ENCODE data around the gene PPFIBP1.
"Not testable (repeated sequence)": the region's sequence is repeated elsewhere in the genome, so short reads cannot be mapped to it uniquely, and the experiment has no call there.

The PPFIBP1 gene

GRCh38 chr12:27578689-27579372 lies 54.8 kb downstream of the PPFIBP1 start:
- Histone ChIP-seq H3K27ac (replicated peaks) (no peak overlapping the region), H3K4me3 (replicated peaks; ENCODE audit: insufficient read depth, low read length) (no peak overlapping the region), H3K27me3 (ENCODE audit: insufficient read depth, poor library complexity, severe bottlenecking) (no peaks in the 10 kb centered on the region)
- no peak for DNase-seq (ENCODE audit: low read depth in 1 of 2, low spot score in 1 of 2)
- TF ChIP-seq GABPA (IDR thresholded peaks at IDR 0.05; ENCODE audit: low read depth), result no peak
- no peak for TF ChIP-seq CTCF (IDR thresholded peaks at IDR 0.05; ENCODE audit: insufficient read depth, low read length)
- TF ChIP-seq, protein P1, sequence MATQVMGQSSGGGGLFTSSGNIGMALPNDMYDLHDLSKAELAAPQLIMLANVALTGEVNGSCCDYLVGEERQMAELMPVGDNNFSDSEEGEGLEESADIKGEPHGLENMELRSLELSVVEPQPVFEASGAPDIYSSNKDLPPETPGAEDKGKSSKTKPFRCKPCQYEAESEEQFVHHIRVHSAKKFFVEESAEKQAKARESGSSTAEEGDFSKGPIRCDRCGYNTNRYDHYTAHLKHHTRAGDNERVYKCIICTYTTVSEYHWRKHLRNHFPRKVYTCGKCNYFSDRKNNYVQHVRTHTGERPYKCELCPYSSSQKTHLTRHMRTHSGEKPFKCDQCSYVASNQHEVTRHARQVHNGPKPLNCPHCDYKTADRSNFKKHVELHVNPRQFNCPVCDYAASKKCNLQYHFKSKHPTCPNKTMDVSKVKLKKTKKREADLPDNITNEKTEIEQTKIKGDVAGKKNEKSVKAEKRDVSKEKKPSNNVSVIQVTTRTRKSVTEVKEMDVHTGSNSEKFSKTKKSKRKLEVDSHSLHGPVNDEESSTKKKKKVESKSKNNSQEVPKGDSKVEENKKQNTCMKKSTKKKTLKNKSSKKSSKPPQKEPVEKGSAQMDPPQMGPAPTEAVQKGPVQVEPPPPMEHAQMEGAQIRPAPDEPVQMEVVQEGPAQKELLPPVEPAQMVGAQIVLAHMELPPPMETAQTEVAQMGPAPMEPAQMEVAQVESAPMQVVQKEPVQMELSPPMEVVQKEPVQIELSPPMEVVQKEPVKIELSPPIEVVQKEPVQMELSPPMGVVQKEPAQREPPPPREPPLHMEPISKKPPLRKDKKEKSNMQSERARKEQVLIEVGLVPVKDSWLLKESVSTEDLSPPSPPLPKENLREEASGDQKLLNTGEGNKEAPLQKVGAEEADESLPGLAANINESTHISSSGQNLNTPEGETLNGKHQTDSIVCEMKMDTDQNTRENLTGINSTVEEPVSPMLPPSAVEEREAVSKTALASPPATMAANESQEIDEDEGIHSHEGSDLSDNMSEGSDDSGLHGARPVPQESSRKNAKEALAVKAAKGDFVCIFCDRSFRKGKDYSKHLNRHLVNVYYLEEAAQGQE (IDR thresholded peaks at IDR 0.05; ENCODE audit: insufficient replicate concordance, low read depth), result no peak
- TF ChIP-seq POLR2AphosphoS5 (IDR thresholded peaks at IDR 0.05; ENCODE audit: low read depth), result no peak
- no peak for TF ChIP-seq SPI1 (IDR thresholded peaks at IDR 0.05; ENCODE audit: borderline replicate concordance, low read depth)

GRCh38 chr12:27580561-27581330 lies 56.7 kb downstream of the PPFIBP1 start:
- Histone ChIP-seq H3K27ac (replicated peaks) (no peak overlapping the region), H3K4me3 (replicated peaks; ENCODE audit: insufficient read depth, low read length) (no peak overlapping the region), H3K27me3 (ENCODE audit: insufficient read depth, poor library complexity, severe bottlenecking) (no peaks in the 10 kb centered on the region)
- TF ChIP-seq, protein P1 (IDR thresholded peaks at IDR 0.05; ENCODE audit: insufficient replicate concordance, low read depth), result no peak
- TF ChIP-seq SPI1 (IDR thresholded peaks at IDR 0.05; ENCODE audit: borderline replicate concordance, low read depth) (no peak), GABPA (IDR thresholded peaks at IDR 0.05; ENCODE audit: low read depth) (no peak), CTCF (IDR thresholded peaks at IDR 0.05; ENCODE audit: insufficient read depth, low read length) (no peak), POLR2AphosphoS5 (IDR thresholded peaks at IDR 0.05; ENCODE audit: low read depth) (no peak)
- DNase-seq (ENCODE audit: low read depth in 1 of 2, low spot score in 1 of 2), result no peak

- not testable (repeated sequence) for H3K4me3 ChIP-seq (replicated peaks; ENCODE audit: insufficient read depth, low read length); DNase-seq (ENCODE audit: low read depth in 1 of 2, low spot score in 1 of 2); H3K27me3 ChIP-seq (ENCODE audit: insufficient read depth, poor library complexity, severe bottlenecking); H3K27ac ChIP-seq (replicated peaks)
Measured at GRCh38 chr12:27581331-27581671, 57.3 kb downstream of the PPFIBP1 start.

- not testable (repeated sequence) for H3K27ac ChIP-seq (replicated peaks); DNase-seq (ENCODE audit: low read depth in 1 of 2, low spot score in 1 of 2); H3K4me3 ChIP-seq (replicated peaks; ENCODE audit: insufficient read depth, low read length); H3K27me3 ChIP-seq (ENCODE audit: insufficient read depth, poor library complexity, severe bottlenecking)
Measured at GRCh38 chr12:27581833-27582232, 57.8 kb downstream of the PPFIBP1 start.

- H3K4me3 ChIP-seq (replicated peaks; ENCODE audit: insufficient read depth, low read length); DNase-seq (ENCODE audit: low read depth in 1 of 2, low spot score in 1 of 2); H3K27ac ChIP-seq (replicated peaks): not testable (repeated sequence)
Measured at GRCh38 chr12:27582445-27582844, 58.4 kb downstream of the PPFIBP1 start.

More at GRCh38 chr12:27582445-27582844, 58.4 kb downstream of the PPFIBP1 start:
- H3K27me3 ChIP-seq (ENCODE audit: insufficient read depth, poor library complexity, severe bottlenecking), result not testable (repeated sequence)
